WTC11 (cell line): ENCODE results near the gene ERH. TPM values are rescaled to one million over a fixed set of nuclear protein-coding genes. Genes with fewer than 3 reads are reported as not detected.

Source experiments
- ATAC-seq: fragments of 200-7000 bp; cut with Tn5 transposase; 2 replicates; pipeline ENCODE4 v1.10.0; 2021; ENCODE audit warnings: mild to moderate bottlenecking, moderate library complexity
- CTCF ChIA-PET: fragments of 300-600 bp; sonication (Branson Sonifier 250); formaldehyde crosslinking; loops from one replicate; lab custom pipeline; 2021; ENCODE audit warnings: antibody characterized with exemption; lab: Charles Lee
- POLR2A ChIA-PET: fragments of 350-600 bp; sonication (Branson Sonifier 250); formaldehyde crosslinking; loops from one replicate; lab custom pipeline; 2021; ENCODE audit warnings: antibody characterized with exemption; lab: Charles Lee
- DNase-seq: peaks from one replicate; pipeline ENCODE4 v3.0.0; 2021; ENCODE audit warnings: low spot score
- H3K27ac Mint-ChIP-seq: 2 replicates; pipeline ENCODE4 v1.8.0; 2021; ENCODE audit warnings: mixed read lengths
- H3K27me3 Mint-ChIP-seq: 2 replicates; pipeline ENCODE4 v1.8.0; 2021; ENCODE audit warnings: low read depth, mild to moderate bottlenecking, moderate library complexity, mixed read lengths
- H3K36me3 Mint-ChIP-seq: 2 replicates; pipeline ENCODE4 v1.8.0; 2021; ENCODE audit warnings: mixed read lengths
- H3K4me1 Mint-ChIP-seq: 2 replicates; pipeline ENCODE4 v1.8.0; 2022; ENCODE audit warnings: mixed read lengths
- H3K4me3 Mint-ChIP-seq: 2 replicates; pipeline ENCODE4 v1.8.0; 2021; ENCODE audit warnings: mild to moderate bottlenecking, moderate library complexity, mixed read lengths
- H3K9me3 Mint-ChIP-seq: 2 replicates; pipeline ENCODE4 v1.8.0; 2021; ENCODE audit warnings: mixed read lengths
- AFF4 ChIP-seq: sonication (generic); formaldehyde crosslinking; IDR thresholded peaks from 2 replicates; pipeline ENCODE4 v1.8.1; 2023; ENCODE audit warnings: mild to moderate bottlenecking, missing genetic modification reagents, borderline replicate concordance
- ARID4B ChIP-seq: sonication (generic); formaldehyde crosslinking; IDR thresholded peaks from 2 replicates; pipeline ENCODE4 v1.8.0; 2023; ENCODE audit warnings: missing genetic modification reagents, mild to moderate bottlenecking, borderline replicate concordance
- ATF6 ChIP-seq: sonication (generic); formaldehyde crosslinking; IDR thresholded peaks from 2 replicates; pipeline ENCODE4 v1.8.1; 2023; ENCODE audit warnings: mild to moderate bottlenecking, missing genetic modification reagents
- CDX4 ChIP-seq: fragments of 250-450 bp; sonication (Bioruptor Pico); IDR thresholded peaks from 2 replicates; pipeline ENCODE4 v1.9.0; 2021; ENCODE audit warnings: moderate library complexity, mild to moderate bottlenecking, inconsistent platforms, borderline replicate concordance
- CREM ChIP-seq: sonication (generic); formaldehyde crosslinking; IDR thresholded peaks from 2 replicates; pipeline ENCODE4 v1.8.1; 2022; ENCODE audit warnings: mild to moderate bottlenecking, missing genetic modification reagents, moderate library complexity
- ERG ChIP-seq: fragments of 250-450 bp; sonication (Bioruptor Pico); IDR thresholded peaks from 2 replicates; pipeline ENCODE4 v1.8.0; 2021; ENCODE audit warnings: mild to moderate bottlenecking
- GABPB1 ChIP-seq: sonication (generic); formaldehyde crosslinking; IDR thresholded peaks from 2 replicates; pipeline ENCODE4 v1.8.1; 2023; ENCODE audit warnings: mild to moderate bottlenecking, missing genetic modification reagents
- GRHL2 ChIP-seq: fragments of 250-450 bp; sonication (Bioruptor Pico); IDR thresholded peaks from 2 replicates; pipeline ENCODE4 v1.8.0; 2022; ENCODE audit warnings: mild to moderate bottlenecking, moderate library complexity; ENCODE audit not compliant: insufficient replicate concordance, severe bottlenecking
- IRF2 ChIP-seq: sonication (generic); formaldehyde crosslinking; IDR thresholded peaks from 2 replicates; pipeline ENCODE4 v1.8.0; 2022; ENCODE audit warnings: low read depth, missing genetic modification reagents, borderline replicate concordance
- JAZF1 ChIP-seq: fragments of 250-450 bp; sonication (Bioruptor Pico); IDR thresholded peaks from 2 replicates; pipeline ENCODE4 v1.9.0; 2021; ENCODE audit warnings: moderate library complexity, mild to moderate bottlenecking, inconsistent platforms
- NFYB ChIP-seq: sonication (generic); formaldehyde crosslinking; conservative IDR thresholded peaks from 2 replicates; pipeline ENCODE4 v1.8.0; 2022; ENCODE audit warnings: low read depth, missing genetic modification reagents
- SMAD3 ChIP-seq: sonication (generic); formaldehyde crosslinking; IDR thresholded peaks from 2 replicates; pipeline ENCODE4 v1.8.0; 2022; ENCODE audit warnings: missing genetic modification reagents, mild to moderate bottlenecking, borderline replicate concordance
- SOX15 ChIP-seq: fragments of 250-450 bp; sonication (Bioruptor Pico); IDR thresholded peaks from 2 replicates; pipeline ENCODE4 v1.9.0; 2021; ENCODE audit warnings: mild to moderate bottlenecking
- TP53 ChIP-seq: sonication (generic); formaldehyde crosslinking; IDR thresholded peaks from 2 replicates; pipeline ENCODE4 v1.8.1; 2023; ENCODE audit warnings: mild to moderate bottlenecking, missing genetic modification reagents
- ZBTB21 ChIP-seq: sonication (generic); formaldehyde crosslinking; IDR thresholded peaks from 2 replicates; pipeline ENCODE4 v1.8.1; 2023; ENCODE audit warnings: mild to moderate bottlenecking, missing genetic modification reagents, borderline replicate concordance
- ZBTB43 ChIP-seq: sonication (generic); formaldehyde crosslinking; IDR thresholded peaks from 2 replicates; pipeline ENCODE4 v1.8.1; 2023; ENCODE audit warnings: mild to moderate bottlenecking, missing genetic modification reagents
- ZNF317 ChIP-seq: sonication (generic); formaldehyde crosslinking; IDR thresholded peaks from 2 replicates; pipeline ENCODE4 v1.8.1; 2023; ENCODE audit warnings: low read depth, mild to moderate bottlenecking, moderate library complexity, missing genetic modification reagents, borderline replicate concordance
- ZNF416 ChIP-seq: fragments of 250-450 bp; sonication (Bioruptor Pico); IDR thresholded peaks from 2 replicates; pipeline ENCODE4 v1.9.0; 2021; ENCODE audit warnings: mild to moderate bottlenecking, inconsistent platforms
- total RNA-seq: library from RNA; stranded (reverse); gene quantifications from 3 replicates; pipeline ENCODE4 v1.2.3, GENCODE V29; 2021

ERH gene
- total RNA-seq, 1 experiment from 2014 or later = 363 TPM

GRCh38 chr14:69342928-69343525 lies 55.1 kb downstream of the ERH start:
- Mint-ChIP-seq H3K27me3 (no peaks in the 10 kb centered on the region; the same call in 1 of the 2 replicates), H3K4me3 (no peak overlapping the region), H3K36me3 (no peaks in the 10 kb centered on the region), H3K9me3 (no peaks in the 10 kb centered on the region), H3K27ac (no peak overlapping the region), H3K4me1 (peaks cover 5% of the 10 kb centered on the region)
- ChIA-PET POLR2A (no interaction called here), CTCF (interaction anchor here (1.0 to 1.5 kb wide), 4 partner anchors 42 to 214 kb away, joined by 3 to 5 read pairs (median 4); no protein-coding TSS in a partner anchor)
- no peak for ATAC-seq
- no peak for TF ChIP-seq CREM (CRISPR knock-in tag)
- TF ChIP-seq GABPB1 (CRISPR knock-in tag) = no peak
- TF ChIP-seq TP53 (CRISPR knock-in tag) = no peak
- no peak for TF ChIP-seq ZNF416
- no peak for TF ChIP-seq CDX4 (CRISPR knock-in tag)
- TF ChIP-seq ATF6 (CRISPR knock-in tag) = no peak
- TF ChIP-seq ARID4B = no peak
- TF ChIP-seq GRHL2 (CRISPR knock-in tag) = no peak
- no peak for TF ChIP-seq SOX15 (CRISPR knock-in tag)
- no peak for TF ChIP-seq SMAD3 (CRISPR knock-in tag)
- TF ChIP-seq ZBTB21 = no peak
- no peak for TF ChIP-seq AFF4 (CRISPR knock-in tag)
- TF ChIP-seq NFYB (CRISPR knock-in tag) = no peak
- no peak for TF ChIP-seq JAZF1 (CRISPR knock-in tag)
- no peak for TF ChIP-seq ZNF317 (CRISPR knock-in tag)
- no peak for TF ChIP-seq ERG (CRISPR knock-in tag)
- no peak for TF ChIP-seq IRF2 (CRISPR knock-in tag)
- no peak for TF ChIP-seq ZBTB43 (CRISPR knock-in tag)
- TF ChIP-seq, all 79 proteins: peak for 0
- DNase-seq = no peak
